Body of pancreas (tissue), 4 donors: Measurements from ENCODE around the gene CLVS2.

Experiments
- CTCF ChIP-seq, 7 experiments: fragments of 450-650 bp in 4 of 7; fragments of 200-600 bp in 3 of 7; sonication (generic) in 3 of 7; IDR thresholded peaks; one replicate each; pipeline ENCODE4 v1.5.1; 2016 to 2019; ENCODE audit warnings: antibody characterized with exemption in 7 of 7
- POLR2A ChIP-seq, 3 donors: fragments of 450-650 bp; IDR thresholded peaks; one replicate each; pipeline ENCODE4 v1.6.1; 2016; ENCODE audit warnings: antibody characterized with exemption in 3 of 3, mild to moderate bottlenecking in 2 of 3

- TF ChIP-seq CTCF (IDR thresholded peaks at IDR 0.05) (no peak), POLR2A (IDR thresholded peaks at IDR 0.05) (no peak)
Measured at GRCh38 chr6:122984393-122984792, 11.6 kb upstream of the CLVS2 start.
